GM12801 (cell line): ENCODE results near the gene ZNF662.

Experiments used
- CTCF ChIP-seq: IDR thresholded peaks from one replicate; pipeline ENCODE4 v1.5.1; 2011; ENCODE audit warnings: control low read depth; ENCODE audit not compliant: insufficient read length; ENCODE audit errors: extremely low read depth

ZNF662 gene

GRCh38 chr3:42957573-42957972 lies 51.6 kb downstream of the ZNF662 start:
- no peak for TF ChIP-seq CTCF

- TF ChIP-seq CTCF, result no peak
These were observed 54.3 kb downstream of the ZNF662 start for GRCh38 chr3:42960282-42960681.

GRCh38 chr3:42960786-42961185 lies 54.8 kb downstream of the ZNF662 start:
- TF ChIP-seq CTCF, result no peak

GRCh38 chr3:42961633-42962032 lies 55.7 kb downstream of the ZNF662 start:
- no peak for TF ChIP-seq CTCF

GRCh38 chr3:42963269-42963668 lies 57.3 kb downstream of the ZNF662 start:
- no peak for TF ChIP-seq CTCF

GRCh38 chr3:42964266-42964665 lies 58.3 kb downstream of the ZNF662 start:
- no peak for TF ChIP-seq CTCF
